ENCODE results near the gene KCNMB4. TPM values are rescaled to one million over a fixed set of nuclear protein-coding genes. Genes with fewer than 3 reads are reported as not detected.

Gene KCNMB4
- polyA plus RNA-seq, 1 of the 3 experiments (the other 2 are of a cell fraction): 0.74 TPM

DNA sequence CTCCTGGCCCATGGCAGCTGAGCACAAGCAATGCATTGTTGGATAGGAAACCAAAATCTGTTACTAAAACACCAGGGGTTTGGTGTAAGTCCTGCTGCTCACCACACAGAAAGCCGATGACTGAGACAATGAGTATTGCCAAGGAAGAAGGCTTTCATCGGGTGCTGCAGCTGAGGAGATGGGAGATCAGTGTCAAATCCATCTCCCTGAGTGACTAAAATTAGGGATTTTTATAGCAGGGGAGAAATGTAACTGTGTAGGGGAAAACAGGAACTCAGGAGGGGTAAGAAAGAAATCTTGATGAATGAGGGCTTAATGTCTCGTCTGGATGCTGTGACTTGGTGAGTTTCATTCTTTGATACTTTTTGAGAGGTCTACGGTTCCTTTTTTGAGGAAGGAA is 97.9 kb downstream of the KCNMB4 start:
- Histone ChIP-seq H3K4me3 (ENCODE audit: low read depth in 2 of 2, low read length in 1 of 2) (no peak overlapping the region; a peak in 1 of 4 replicates), H3K9me2 (no peaks in the 10 kb centered on the region), H3K27me3 (ENCODE audit: insufficient read depth) (no peaks in the 10 kb centered on the region), H2AFZ (ENCODE audit: low read depth) (no peak overlapping the region), H4K20me1 (ENCODE audit: insufficient read depth) (no peaks in the 10 kb centered on the region), H3K9ac (no peak overlapping the region), H3K4me2 (no peak overlapping the region), H3K36me3 (replicated peaks in 1 of 2; ENCODE audit: control insufficient read depth in 1 of 2, insufficient read depth in 2 of 2, low read length in 1 of 2) (no peaks in the 10 kb centered on the region), H3F3A (replicated peaks; ENCODE audit: insufficient read depth) (no peaks in the 10 kb centered on the region), H3K27ac (ENCODE audit: low read depth in 2 of 2, low read length in 1 of 2) (no peak overlapping the region), H3K4me1 (ENCODE audit: control insufficient read depth in 1 of 2, insufficient read depth in 2 of 2, low read depth in 1 of 2, low read length in 1 of 2) (no peaks in the 10 kb centered on the region), H3K79me2 (ENCODE audit: insufficient read depth) (no peaks in the 10 kb centered on the region), H3K9me3 (no peaks in the 10 kb centered on the region)
- no peak for TF ChIP-seq JUND (IDR thresholded peaks at IDR 0.05)
- TF ChIP-seq, protein P1, sequence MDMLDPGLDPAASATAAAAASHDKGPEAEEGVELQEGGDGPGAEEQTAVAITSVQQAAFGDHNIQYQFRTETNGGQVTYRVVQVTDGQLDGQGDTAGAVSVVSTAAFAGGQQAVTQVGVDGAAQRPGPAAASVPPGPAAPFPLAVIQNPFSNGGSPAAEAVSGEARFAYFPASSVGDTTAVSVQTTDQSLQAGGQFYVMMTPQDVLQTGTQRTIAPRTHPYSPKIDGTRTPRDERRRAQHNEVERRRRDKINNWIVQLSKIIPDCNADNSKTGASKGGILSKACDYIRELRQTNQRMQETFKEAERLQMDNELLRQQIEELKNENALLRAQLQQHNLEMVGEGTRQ (IDR thresholded peaks at IDR 0.05; ENCODE audit: borderline replicate concordance, low read depth, low read length): no peak
- no peak for TF ChIP-seq YY1 (IDR thresholded peaks at IDR 0.05; ENCODE audit: low read depth)
- no peak for TF ChIP-seq NRF1 (IDR thresholded peaks at IDR 0.05; ENCODE audit: low read depth, low read length)
- TF ChIP-seq, protein P2, sequence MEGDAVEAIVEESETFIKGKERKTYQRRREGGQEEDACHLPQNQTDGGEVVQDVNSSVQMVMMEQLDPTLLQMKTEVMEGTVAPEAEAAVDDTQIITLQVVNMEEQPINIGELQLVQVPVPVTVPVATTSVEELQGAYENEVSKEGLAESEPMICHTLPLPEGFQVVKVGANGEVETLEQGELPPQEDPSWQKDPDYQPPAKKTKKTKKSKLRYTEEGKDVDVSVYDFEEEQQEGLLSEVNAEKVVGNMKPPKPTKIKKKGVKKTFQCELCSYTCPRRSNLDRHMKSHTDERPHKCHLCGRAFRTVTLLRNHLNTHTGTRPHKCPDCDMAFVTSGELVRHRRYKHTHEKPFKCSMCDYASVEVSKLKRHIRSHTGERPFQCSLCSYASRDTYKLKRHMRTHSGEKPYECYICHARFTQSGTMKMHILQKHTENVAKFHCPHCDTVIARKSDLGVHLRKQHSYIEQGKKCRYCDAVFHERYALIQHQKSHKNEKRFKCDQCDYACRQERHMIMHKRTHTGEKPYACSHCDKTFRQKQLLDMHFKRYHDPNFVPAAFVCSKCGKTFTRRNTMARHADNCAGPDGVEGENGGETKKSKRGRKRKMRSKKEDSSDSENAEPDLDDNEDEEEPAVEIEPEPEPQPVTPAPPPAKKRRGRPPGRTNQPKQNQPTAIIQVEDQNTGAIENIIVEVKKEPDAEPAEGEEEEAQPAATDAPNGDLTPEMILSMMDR (IDR thresholded peaks at IDR 0.05): no peak
- no peak for TF ChIP-seq EZH2phosphoT487 (IDR thresholded peaks at IDR 0.05; ENCODE audit: borderline replicate concordance, low read depth)
- TF ChIP-seq RXRA (IDR thresholded peaks at IDR 0.05; ENCODE audit: borderline replicate concordance, low read depth): no peak
- TF ChIP-seq TAF1 (IDR thresholded peaks at IDR 0.05; ENCODE audit: borderline replicate concordance, low read depth, low read length): no peak
- no peak for TF ChIP-seq CHD2 (IDR thresholded peaks at IDR 0.05; ENCODE audit: low read length, partially characterized antibody)
- TF ChIP-seq MEF2A (IDR thresholded peaks at IDR 0.05; ENCODE audit: borderline replicate concordance, low read depth): no peak
- ChIA-PET CTCF (no interaction called here), POLR2A (no interaction called here)
- WGBS (ENCODE audit: low lambda C conversion rate): 35% methylated on average over 4 of the region's 4 CpGs
- no peak for DNase-seq

DNA sequence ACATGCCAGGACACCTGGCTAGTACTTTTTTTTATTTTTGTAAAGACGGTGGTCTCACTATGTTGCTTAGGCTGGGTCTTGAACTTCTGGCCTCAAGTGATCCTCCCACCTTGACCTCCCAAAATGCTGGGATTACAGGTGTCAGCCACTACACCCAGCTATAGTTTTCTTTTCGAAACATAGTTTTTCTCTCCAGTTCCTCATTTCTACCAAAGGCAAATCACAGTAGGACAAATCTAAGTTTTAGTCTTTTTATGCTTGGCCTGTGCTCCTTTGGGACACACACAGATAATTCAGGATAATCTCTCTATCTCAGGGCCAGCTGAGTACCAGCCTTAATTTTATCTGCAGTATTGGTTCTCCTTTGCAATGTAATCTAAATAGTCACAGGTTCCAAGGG is 100.7 kb downstream of the KCNMB4 start:
- no peak overlapping the region for H3K27ac ChIP-seq (ENCODE audit: low read depth in 2 of 2, low read length in 1 of 2)
- H4K20me1 ChIP-seq (ENCODE audit: insufficient read depth): no peaks in the 10 kb centered on the region
- no peaks in the 10 kb centered on the region for H3K9me2 ChIP-seq
- POLR2A ChIA-PET: no interaction called here
- no peak overlapping the region for H3K4me3 ChIP-seq (ENCODE audit: low read depth in 2 of 2, low read length in 1 of 2)
- no peaks in the 10 kb centered on the region for H3F3A ChIP-seq (replicated peaks; ENCODE audit: insufficient read depth)
- no peaks in the 10 kb centered on the region for H3K79me2 ChIP-seq (ENCODE audit: insufficient read depth)
- H3K36me3 ChIP-seq (replicated peaks in 1 of 2; ENCODE audit: control insufficient read depth in 1 of 2, insufficient read depth in 2 of 2, low read length in 1 of 2): no peaks in the 10 kb centered on the region
- H3K9me3 ChIP-seq: no peaks in the 10 kb centered on the region
- 22% methylated on average over 2 of the region's 2 CpGs for WGBS (ENCODE audit: low lambda C conversion rate)
- TF ChIP-seq, protein P3, sequence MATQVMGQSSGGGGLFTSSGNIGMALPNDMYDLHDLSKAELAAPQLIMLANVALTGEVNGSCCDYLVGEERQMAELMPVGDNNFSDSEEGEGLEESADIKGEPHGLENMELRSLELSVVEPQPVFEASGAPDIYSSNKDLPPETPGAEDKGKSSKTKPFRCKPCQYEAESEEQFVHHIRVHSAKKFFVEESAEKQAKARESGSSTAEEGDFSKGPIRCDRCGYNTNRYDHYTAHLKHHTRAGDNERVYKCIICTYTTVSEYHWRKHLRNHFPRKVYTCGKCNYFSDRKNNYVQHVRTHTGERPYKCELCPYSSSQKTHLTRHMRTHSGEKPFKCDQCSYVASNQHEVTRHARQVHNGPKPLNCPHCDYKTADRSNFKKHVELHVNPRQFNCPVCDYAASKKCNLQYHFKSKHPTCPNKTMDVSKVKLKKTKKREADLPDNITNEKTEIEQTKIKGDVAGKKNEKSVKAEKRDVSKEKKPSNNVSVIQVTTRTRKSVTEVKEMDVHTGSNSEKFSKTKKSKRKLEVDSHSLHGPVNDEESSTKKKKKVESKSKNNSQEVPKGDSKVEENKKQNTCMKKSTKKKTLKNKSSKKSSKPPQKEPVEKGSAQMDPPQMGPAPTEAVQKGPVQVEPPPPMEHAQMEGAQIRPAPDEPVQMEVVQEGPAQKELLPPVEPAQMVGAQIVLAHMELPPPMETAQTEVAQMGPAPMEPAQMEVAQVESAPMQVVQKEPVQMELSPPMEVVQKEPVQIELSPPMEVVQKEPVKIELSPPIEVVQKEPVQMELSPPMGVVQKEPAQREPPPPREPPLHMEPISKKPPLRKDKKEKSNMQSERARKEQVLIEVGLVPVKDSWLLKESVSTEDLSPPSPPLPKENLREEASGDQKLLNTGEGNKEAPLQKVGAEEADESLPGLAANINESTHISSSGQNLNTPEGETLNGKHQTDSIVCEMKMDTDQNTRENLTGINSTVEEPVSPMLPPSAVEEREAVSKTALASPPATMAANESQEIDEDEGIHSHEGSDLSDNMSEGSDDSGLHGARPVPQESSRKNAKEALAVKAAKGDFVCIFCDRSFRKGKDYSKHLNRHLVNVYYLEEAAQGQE (IDR thresholded peaks at IDR 0.05; ENCODE audit: low read depth, low read length): no peak
- TF ChIP-seq CHD2 (IDR thresholded peaks at IDR 0.05; ENCODE audit: low read length, partially characterized antibody) (no peak), JUND (IDR thresholded peaks at IDR 0.05) (no peak), FOSL2 (IDR thresholded peaks at IDR 0.05; ENCODE audit: borderline replicate concordance, low read depth) (no peak), RFX5 (IDR thresholded peaks at IDR 0.05; ENCODE audit: low read length) (no peak), YY1 (IDR thresholded peaks at IDR 0.05; ENCODE audit: low read depth) (no peak), GATA2 (CRISPR knock-in tag; IDR thresholded peaks at IDR 0.05) (no peak)
- TF ChIP-seq, protein P4, sequence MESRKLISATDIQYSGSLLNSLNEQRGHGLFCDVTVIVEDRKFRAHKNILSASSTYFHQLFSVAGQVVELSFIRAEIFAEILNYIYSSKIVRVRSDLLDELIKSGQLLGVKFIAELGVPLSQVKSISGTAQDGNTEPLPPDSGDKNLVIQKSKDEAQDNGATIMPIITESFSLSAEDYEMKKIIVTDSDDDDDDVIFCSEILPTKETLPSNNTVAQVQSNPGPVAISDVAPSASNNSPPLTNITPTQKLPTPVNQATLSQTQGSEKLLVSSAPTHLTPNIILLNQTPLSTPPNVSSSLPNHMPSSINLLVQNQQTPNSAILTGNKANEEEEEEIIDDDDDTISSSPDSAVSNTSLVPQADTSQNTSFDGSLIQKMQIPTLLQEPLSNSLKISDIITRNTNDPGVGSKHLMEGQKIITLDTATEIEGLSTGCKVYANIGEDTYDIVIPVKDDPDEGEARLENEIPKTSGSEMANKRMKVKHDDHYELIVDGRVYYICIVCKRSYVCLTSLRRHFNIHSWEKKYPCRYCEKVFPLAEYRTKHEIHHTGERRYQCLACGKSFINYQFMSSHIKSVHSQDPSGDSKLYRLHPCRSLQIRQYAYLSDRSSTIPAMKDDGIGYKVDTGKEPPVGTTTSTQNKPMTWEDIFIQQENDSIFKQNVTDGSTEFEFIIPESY (IDR thresholded peaks at IDR 0.05; ENCODE audit: borderline replicate concordance, low read depth): no peak
- H2AFZ ChIP-seq (ENCODE audit: low read depth): no peak overlapping the region
- CTCF ChIA-PET: interaction anchor here (0.6 kb wide), 1 partner anchor 13 kb away, joined by 3 read pairs; no protein-coding TSS in a partner anchor
- H3K4me2 ChIP-seq: no peak overlapping the region
- no peaks in the 10 kb centered on the region for H3K4me1 ChIP-seq (ENCODE audit: control insufficient read depth in 1 of 2, insufficient read depth in 2 of 2, low read depth in 1 of 2, low read length in 1 of 2)
- no peak overlapping the region for H3K9ac ChIP-seq
- no peak for DNase-seq
- no peaks in the 10 kb centered on the region for H3K27me3 ChIP-seq (ENCODE audit: insufficient read depth)
